Activated naive CD8-positive, alpha-beta T cell (primary cell): ENCODE results near the gene CEP20.

Experiments
- H3K27ac Mint-ChIP-seq: one replicate; pipeline ENCODE4 v1.8.0; 2021; ENCODE audit warnings: mixed read lengths
- H3K27me3 Mint-ChIP-seq: one replicate; pipeline ENCODE4 v1.8.0; 2021; ENCODE audit warnings: mixed read lengths
- H3K36me3 Mint-ChIP-seq: one replicate; pipeline ENCODE4 v1.8.0; 2021; ENCODE audit warnings: mixed read lengths
- H3K4me1 Mint-ChIP-seq: one replicate; pipeline ENCODE4 v1.8.0; 2021; ENCODE audit warnings: low read depth, mixed read lengths
- H3K4me3 Mint-ChIP-seq: one replicate; pipeline ENCODE4 v1.8.0; 2021; ENCODE audit warnings: mild to moderate bottlenecking, mixed read lengths
- H3K9me3 Mint-ChIP-seq: one replicate; pipeline ENCODE4 v1.8.0; 2021; ENCODE audit warnings: low read depth, mixed read lengths

The CEP20 gene

GRCh38 chr16:15907863-15908478 lies 19.6 kb upstream of the CEP20 start:
- no peaks in the 10 kb centered on the region for H3K9me3 Mint-ChIP-seq
- peaks cover 13% of the 10 kb centered on the region for H3K4me1 Mint-ChIP-seq
- no peak overlapping the region for H3K4me3 Mint-ChIP-seq
- no peaks in the 10 kb centered on the region for H3K36me3 Mint-ChIP-seq
- H3K27me3 Mint-ChIP-seq, result no peaks in the 10 kb centered on the region
- H3K27ac Mint-ChIP-seq, result no peak overlapping the region

- H3K4me1 Mint-ChIP-seq, result peaks cover 6% of the 10 kb centered on the region
- no peak overlapping the region for H3K27ac Mint-ChIP-seq
- no peaks in the 10 kb centered on the region for H3K36me3 Mint-ChIP-seq
- no peak overlapping the region for H3K4me3 Mint-ChIP-seq
- H3K27me3 Mint-ChIP-seq, result no peaks in the 10 kb centered on the region
- no peaks in the 10 kb centered on the region for H3K9me3 Mint-ChIP-seq
Observed at GRCh38 chr16:15906439-15906838, 18.0 kb upstream of the CEP20 start.

- H3K27me3 Mint-ChIP-seq, result no peaks in the 10 kb centered on the region
- no peaks in the 10 kb centered on the region for H3K36me3 Mint-ChIP-seq
- peaks cover 3% of the 10 kb centered on the region for H3K4me1 Mint-ChIP-seq
- no peaks in the 10 kb centered on the region for H3K9me3 Mint-ChIP-seq
- no peak overlapping the region for H3K27ac Mint-ChIP-seq
- no peak overlapping the region for H3K4me3 Mint-ChIP-seq
Observed at GRCh38 chr16:15903960-15904359, 15.6 kb upstream of the CEP20 start.

- Mint-ChIP-seq H3K4me1 (peaks cover 3% of the 10 kb centered on the region), H3K27me3 (no peaks in the 10 kb centered on the region), H3K9me3 (no peaks in the 10 kb centered on the region)
Observed at GRCh38 chr16:15900901-15901500, 12.6 kb upstream of the CEP20 start.

GRCh38 chr16:15900357-15900756 lies 12.0 kb upstream of the CEP20 start:
- H3K9me3 Mint-ChIP-seq, result no peaks in the 10 kb centered on the region
- H3K27me3 Mint-ChIP-seq, result no peaks in the 10 kb centered on the region
- H3K4me3 Mint-ChIP-seq, result no peak overlapping the region
- no peak overlapping the region for H3K27ac Mint-ChIP-seq
- no peaks in the 10 kb centered on the region for H3K36me3 Mint-ChIP-seq
- peaks cover 3% of the 10 kb centered on the region for H3K4me1 Mint-ChIP-seq

More at GRCh38 chr16:15900901-15901500, 12.6 kb upstream of the CEP20 start:
- Mint-ChIP-seq H3K27ac (no peak overlapping the region), H3K36me3 (no peaks in the 10 kb centered on the region), H3K4me3 (no peak overlapping the region)

- Mint-ChIP-seq H3K27ac (no peak overlapping the region), H3K4me1 (peaks cover 3% of the 10 kb centered on the region), H3K27me3 (no peaks in the 10 kb centered on the region), H3K36me3 (no peaks in the 10 kb centered on the region), H3K4me3 (no peak overlapping the region), H3K9me3 (no peaks in the 10 kb centered on the region)
Observed at GRCh38 chr16:15899538-15900100, 11.2 kb upstream of the CEP20 start.

GRCh38 chr16:15898654-15899053 lies 10.3 kb upstream of the CEP20 start:
- H3K36me3 Mint-ChIP-seq, result no peaks in the 10 kb centered on the region
- peaks cover 3% of the 10 kb centered on the region for H3K4me1 Mint-ChIP-seq
- H3K9me3 Mint-ChIP-seq, result no peaks in the 10 kb centered on the region
- H3K4me3 Mint-ChIP-seq, result no peak overlapping the region
- H3K27me3 Mint-ChIP-seq, result no peaks in the 10 kb centered on the region
- H3K27ac Mint-ChIP-seq, result no peak overlapping the region

- Mint-ChIP-seq H3K9me3 (no peaks in the 10 kb centered on the region), H3K27ac (no peak overlapping the region), H3K27me3 (no peaks in the 10 kb centered on the region), H3K36me3 (no peaks in the 10 kb centered on the region), H3K4me1 (peaks cover 3% of the 10 kb centered on the region), H3K4me3 (no peak overlapping the region)
Observed at GRCh38 chr16:15897834-15898254, 9.4 kb upstream of the CEP20 start.

- Mint-ChIP-seq H3K9me3 (no peaks in the 10 kb centered on the region), H3K27me3 (no peaks in the 10 kb centered on the region), H3K36me3 (no peaks in the 10 kb centered on the region), H3K4me1 (peaks cover 3% of the 10 kb centered on the region), H3K27ac (no peak overlapping the region), H3K4me3 (no peak overlapping the region)
Observed at GRCh38 chr16:15897121-15897780, 8.8 kb upstream of the CEP20 start.

GRCh38 chr16:15894571-15895374 lies 6.4 kb upstream of the CEP20 start:
- no peak overlapping the region for H3K4me3 Mint-ChIP-seq
- peaks cover 3% of the 10 kb centered on the region for H3K4me1 Mint-ChIP-seq
- no peaks in the 10 kb centered on the region for H3K36me3 Mint-ChIP-seq
- H3K27ac Mint-ChIP-seq, result no peak overlapping the region
- no peaks in the 10 kb centered on the region for H3K27me3 Mint-ChIP-seq
- H3K9me3 Mint-ChIP-seq, result no peaks in the 10 kb centered on the region

- Mint-ChIP-seq H3K27me3 (no peaks in the 10 kb centered on the region), H3K27ac (no peak overlapping the region), H3K4me1 (peaks cover 20% of the 10 kb centered on the region), H3K36me3 (peaks cover 2% of the 10 kb centered on the region), H3K9me3 (no peaks in the 10 kb centered on the region), H3K4me3 (no peak overlapping the region)
Observed at GRCh38 chr16:15891508-15891907, 3.1 kb upstream of the CEP20 start.

- peaks cover 2% of the 10 kb centered on the region for H3K36me3 Mint-ChIP-seq
- no peaks in the 10 kb centered on the region for H3K9me3 Mint-ChIP-seq
- H3K27ac Mint-ChIP-seq, result peak overlapping the region; percentile 73
- peak overlapping the region; percentile 100 for H3K4me3 Mint-ChIP-seq
- H3K27me3 Mint-ChIP-seq, result no peaks in the 10 kb centered on the region
- H3K4me1 Mint-ChIP-seq, result peaks cover 35% of the 10 kb centered on the region
Observed at GRCh38 chr16:15887283-15887682, 1.1 kb downstream of the CEP20 start.

- Mint-ChIP-seq H3K27me3 (no peaks in the 10 kb centered on the region), H3K9me3 (no peaks in the 10 kb centered on the region), H3K4me3 (peak overlapping the region; percentile 67), H3K27ac (peak overlapping the region; percentile 6), H3K4me1 (peaks cover 38% of the 10 kb centered on the region), H3K36me3 (peaks cover 2% of the 10 kb centered on the region)
Observed at GRCh38 chr16:15886078-15886477, 2.3 kb downstream of the CEP20 start.

GRCh38 chr16:15885560-15886001 lies 2.8 kb downstream of the CEP20 start:
- H3K4me1 Mint-ChIP-seq, result peaks cover 38% of the 10 kb centered on the region
- H3K27me3 Mint-ChIP-seq, result no peaks in the 10 kb centered on the region
- no peaks in the 10 kb centered on the region for H3K9me3 Mint-ChIP-seq
- peak overlapping the region; percentile 67 for H3K4me3 Mint-ChIP-seq
- no peak overlapping the region for H3K27ac Mint-ChIP-seq
- H3K36me3 Mint-ChIP-seq, result peaks cover 2% of the 10 kb centered on the region

GRCh38 chr16:15882563-15882962 lies 5.8 kb downstream of the CEP20 start:
- Mint-ChIP-seq H3K9me3 (no peaks in the 10 kb centered on the region), H3K27me3 (no peaks in the 10 kb centered on the region), H3K4me3 (no peak overlapping the region), H3K36me3 (peaks cover 3% of the 10 kb centered on the region), H3K27ac (no peak overlapping the region), H3K4me1 (peaks cover 30% of the 10 kb centered on the region)
